ENCODE measurements around the gene TNNC2.

DNA sequence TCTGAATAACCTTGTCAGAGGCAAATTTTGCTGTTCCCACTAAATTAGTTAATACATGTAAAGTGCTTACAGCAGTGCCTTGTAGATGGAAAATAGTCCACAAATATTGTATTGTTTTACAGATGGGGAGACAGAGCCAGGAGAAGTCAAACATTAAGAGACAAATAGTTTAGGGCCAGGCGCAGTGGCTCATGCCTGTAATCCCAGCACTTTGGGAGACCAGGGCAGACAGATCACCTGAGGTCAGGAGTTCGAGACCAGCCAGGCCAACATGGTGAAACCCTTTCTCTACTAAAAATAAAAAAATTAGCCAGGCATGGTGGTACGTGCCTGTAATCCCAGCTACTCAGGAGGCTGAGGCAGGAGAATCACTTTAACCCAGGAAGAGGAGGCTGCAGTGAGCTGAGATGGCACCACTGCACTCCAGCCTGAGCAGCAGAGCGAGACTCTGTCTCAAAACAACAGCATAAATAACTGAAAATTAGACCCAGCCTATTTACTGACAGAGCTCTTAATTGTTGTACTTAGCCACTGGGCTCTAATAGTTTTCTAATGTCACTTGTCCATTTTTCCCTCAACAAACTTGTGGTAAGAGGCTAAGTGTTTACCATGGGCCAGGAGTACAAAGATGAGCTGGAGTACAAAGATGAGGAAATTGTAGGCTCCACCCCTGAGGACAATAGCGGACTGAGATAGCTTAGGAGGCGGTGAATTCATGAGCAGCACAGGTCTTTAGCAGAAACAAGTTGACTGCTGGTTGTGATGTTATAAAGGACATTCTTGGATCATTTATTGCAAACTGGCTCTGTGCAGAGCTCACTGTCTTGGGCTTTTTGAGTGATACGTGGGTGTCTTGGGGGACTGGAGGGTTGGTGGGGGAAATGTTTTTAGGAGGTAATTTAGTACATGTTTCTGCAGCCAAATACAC, 36.7 kb upstream of the TNNC2 start:
- TF ChIP-seq, protein P1, sequence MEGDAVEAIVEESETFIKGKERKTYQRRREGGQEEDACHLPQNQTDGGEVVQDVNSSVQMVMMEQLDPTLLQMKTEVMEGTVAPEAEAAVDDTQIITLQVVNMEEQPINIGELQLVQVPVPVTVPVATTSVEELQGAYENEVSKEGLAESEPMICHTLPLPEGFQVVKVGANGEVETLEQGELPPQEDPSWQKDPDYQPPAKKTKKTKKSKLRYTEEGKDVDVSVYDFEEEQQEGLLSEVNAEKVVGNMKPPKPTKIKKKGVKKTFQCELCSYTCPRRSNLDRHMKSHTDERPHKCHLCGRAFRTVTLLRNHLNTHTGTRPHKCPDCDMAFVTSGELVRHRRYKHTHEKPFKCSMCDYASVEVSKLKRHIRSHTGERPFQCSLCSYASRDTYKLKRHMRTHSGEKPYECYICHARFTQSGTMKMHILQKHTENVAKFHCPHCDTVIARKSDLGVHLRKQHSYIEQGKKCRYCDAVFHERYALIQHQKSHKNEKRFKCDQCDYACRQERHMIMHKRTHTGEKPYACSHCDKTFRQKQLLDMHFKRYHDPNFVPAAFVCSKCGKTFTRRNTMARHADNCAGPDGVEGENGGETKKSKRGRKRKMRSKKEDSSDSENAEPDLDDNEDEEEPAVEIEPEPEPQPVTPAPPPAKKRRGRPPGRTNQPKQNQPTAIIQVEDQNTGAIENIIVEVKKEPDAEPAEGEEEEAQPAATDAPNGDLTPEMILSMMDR (conservative IDR thresholded peaks at IDR 0.05 in 1 of 2, IDR thresholded peaks at IDR 0.05 in 1 of 2; ENCODE audit: extremely low read depth in 1 of 2, insufficient read depth in 1 of 2, low read depth in 1 of 2, low read length in 2 of 2) = no peak
- TF ChIP-seq EZH2 (IDR thresholded peaks at IDR 0.05; ENCODE audit: borderline replicate concordance, low read length) = no peak
